ENCODE results near the gene FAM13A.

Gene FAM13A

GRCh38 chr4:88737307-88737941 is 319.6 kb downstream of the FAM13A start:
- peak; percentile 50 for ATAC-seq (ENCODE audit: low read depth)
- TF ChIP-seq CTCF (IDR thresholded peaks at IDR 0.05; ENCODE audit: poor library complexity, severe bottlenecking), result no peak
- no peak for DNase-seq (ENCODE audit: low spot score)
- no peak overlapping the region for H3K27ac ChIP-seq (ENCODE audit: poor library complexity, severe bottlenecking)
- no peaks in the 10 kb centered on the region for H3K27me3 ChIP-seq (ENCODE audit: insufficient read depth, poor library complexity, severe bottlenecking)
- H3K36me3 ChIP-seq (ENCODE audit: low read depth), result no peaks in the 10 kb centered on the region
- no peaks in the 10 kb centered on the region for H3K9me3 ChIP-seq (ENCODE audit: severe bottlenecking)
- H3K4me3 ChIP-seq (ENCODE audit: severe bottlenecking), result no peak overlapping the region
- no peaks in the 10 kb centered on the region for H3K4me1 ChIP-seq (ENCODE audit: insufficient read depth, poor library complexity, severe bottlenecking)

- DNase-seq (ENCODE audit: low spot score) (no peak), ATAC-seq (ENCODE audit: low read depth) (no peak)
- H3K27ac ChIP-seq (ENCODE audit: poor library complexity, severe bottlenecking), result no peak overlapping the region
- H3K27me3 ChIP-seq (ENCODE audit: insufficient read depth, poor library complexity, severe bottlenecking), result no peaks in the 10 kb centered on the region
- TF ChIP-seq CTCF (IDR thresholded peaks at IDR 0.05; ENCODE audit: poor library complexity, severe bottlenecking), result no peak
- H3K4me3 ChIP-seq (ENCODE audit: severe bottlenecking), result no peak overlapping the region
- no peaks in the 10 kb centered on the region for H3K9me3 ChIP-seq (ENCODE audit: severe bottlenecking)
- no peaks in the 10 kb centered on the region for H3K36me3 ChIP-seq (ENCODE audit: low read depth)
- H3K4me1 ChIP-seq (ENCODE audit: insufficient read depth, poor library complexity, severe bottlenecking), result no peaks in the 10 kb centered on the region
Observed at GRCh38 chr4:88736264-88736663, 320.7 kb downstream of the FAM13A start.

- Histone ChIP-seq H3K9me3 (ENCODE audit: severe bottlenecking) (no peaks in the 10 kb centered on the region), H3K27me3 (ENCODE audit: insufficient read depth, poor library complexity, severe bottlenecking) (no peaks in the 10 kb centered on the region), H3K27ac (ENCODE audit: poor library complexity, severe bottlenecking) (no peak overlapping the region), H3K4me1 (ENCODE audit: insufficient read depth, poor library complexity, severe bottlenecking) (no peaks in the 10 kb centered on the region), H3K36me3 (ENCODE audit: low read depth) (no peaks in the 10 kb centered on the region), H3K4me3 (ENCODE audit: severe bottlenecking) (no peak overlapping the region)
- no peak for ATAC-seq (ENCODE audit: low read depth)
- no peak for TF ChIP-seq CTCF (IDR thresholded peaks at IDR 0.05; ENCODE audit: poor library complexity, severe bottlenecking)
- DNase-seq (ENCODE audit: low spot score), result no peak
Observed at GRCh38 chr4:88735564-88735963, 321.4 kb downstream of the FAM13A start.

- TF ChIP-seq CTCF (IDR thresholded peaks at IDR 0.05; ENCODE audit: poor library complexity, severe bottlenecking), result no peak
- ATAC-seq (ENCODE audit: low read depth) (peak; percentile 16; the same call in 2 of the 3 replicates), DNase-seq (ENCODE audit: low spot score) (no peak)
- Histone ChIP-seq H3K4me1 (ENCODE audit: insufficient read depth, poor library complexity, severe bottlenecking) (no peaks in the 10 kb centered on the region), H3K36me3 (ENCODE audit: low read depth) (no peaks in the 10 kb centered on the region), H3K27me3 (ENCODE audit: insufficient read depth, poor library complexity, severe bottlenecking) (no peaks in the 10 kb centered on the region), H3K4me3 (ENCODE audit: severe bottlenecking) (no peak overlapping the region), H3K27ac (ENCODE audit: poor library complexity, severe bottlenecking) (no peak overlapping the region), H3K9me3 (ENCODE audit: severe bottlenecking) (no peaks in the 10 kb centered on the region)
Observed at GRCh38 chr4:88734403-88734949, 322.5 kb downstream of the FAM13A start.

GRCh38 chr4:88732714-88733368 is 324.1 kb downstream of the FAM13A start:
- DNase-seq (ENCODE audit: low spot score) (no peak), ATAC-seq (ENCODE audit: low read depth) (no peak)
- Histone ChIP-seq H3K4me3 (ENCODE audit: severe bottlenecking) (no peak overlapping the region), H3K9me3 (ENCODE audit: severe bottlenecking) (no peaks in the 10 kb centered on the region), H3K4me1 (ENCODE audit: insufficient read depth, poor library complexity, severe bottlenecking) (no peaks in the 10 kb centered on the region), H3K27me3 (ENCODE audit: insufficient read depth, poor library complexity, severe bottlenecking) (no peaks in the 10 kb centered on the region), H3K27ac (ENCODE audit: poor library complexity, severe bottlenecking) (no peak overlapping the region), H3K36me3 (ENCODE audit: low read depth) (peaks cover 4% of the 10 kb centered on the region)
- TF ChIP-seq CTCF (IDR thresholded peaks at IDR 0.05; ENCODE audit: poor library complexity, severe bottlenecking), result no peak
